NCI-H2171 (cell line): ENCODE data around the gene SC5D.

Source experiments
- DNase-seq: peaks from one replicate; lab custom pipeline; 2025; lab: John Stamatoyannopoulos, UW

SC5D gene

GRCh38 chr11:121356357-121356756, 63.8 kb downstream of the SC5D start:
- no peak for DNase-seq
